COLO829 (cell line): ENCODE results near the gene ALDH5A1.
A peak's percentile ranks its signal among the peaks of the same experiment; 100 is the strongest.

Source experiments
- DNase-seq: peaks from one replicate; pipeline ENCODE4 v3.0.0; 2012; ENCODE audit warnings: low spot score

Gene ALDH5A1

GRCh38 chr6:24524805-24525204 is 30.0 kb downstream of the ALDH5A1 start:
- DNase-seq = peak; percentile 48

GRCh38 chr6:24529985-24530384 is 35.2 kb downstream of the ALDH5A1 start:
- DNase-seq = no peak

- DNase-seq = no peak
Measured at GRCh38 chr6:24534329-24534728, 39.6 kb downstream of the ALDH5A1 start.

- no peak for DNase-seq
Measured at GRCh38 chr6:24535210-24535609, 40.4 kb downstream of the ALDH5A1 start.

GRCh38 chr6:24536466-24536865 is 41.7 kb downstream of the ALDH5A1 start:
- no peak for DNase-seq

- DNase-seq = no peak
Measured at GRCh38 chr6:24537082-24537699, 42.4 kb downstream of the ALDH5A1 start.

GRCh38 chr6:24537771-24538385 is 43.1 kb downstream of the ALDH5A1 start:
- no peak for DNase-seq

GRCh38 chr6:24539416-24539815 is 44.6 kb downstream of the ALDH5A1 start:
- no peak for DNase-seq

- DNase-seq = no peak
Measured at GRCh38 chr6:24540197-24540596, 45.4 kb downstream of the ALDH5A1 start.

- DNase-seq = no peak
Measured at GRCh38 chr6:24543683-24544082, 48.9 kb downstream of the ALDH5A1 start.

- no peak for DNase-seq
Measured at GRCh38 chr6:24545183-24545582, 50.4 kb downstream of the ALDH5A1 start.

GRCh38 chr6:24545691-24546090 is 50.9 kb downstream of the ALDH5A1 start:
- DNase-seq = no peak

GRCh38 chr6:24546439-24546838 is 51.7 kb downstream of the ALDH5A1 start:
- DNase-seq = no peak

GRCh38 chr6:24547243-24547642 is 52.5 kb downstream of the ALDH5A1 start:
- no peak for DNase-seq

- DNase-seq = no peak
Measured at GRCh38 chr6:24549158-24549557, 54.4 kb downstream of the ALDH5A1 start.

GRCh38 chr6:24549674-24550353 is 55.0 kb downstream of the ALDH5A1 start:
- no peak for DNase-seq

GRCh38 chr6:24551139-24551538 is 56.4 kb downstream of the ALDH5A1 start:
- no peak for DNase-seq

GRCh38 chr6:24554474-24554873 is 59.7 kb downstream of the ALDH5A1 start:
- no peak for DNase-seq

- no peak for DNase-seq
Measured at GRCh38 chr6:24558516-24558915, 63.7 kb downstream of the ALDH5A1 start.

- DNase-seq = no peak
Measured at GRCh38 chr6:24564081-24564480, 69.3 kb downstream of the ALDH5A1 start.

GRCh38 chr6:24565196-24565595 is 70.4 kb downstream of the ALDH5A1 start:
- no peak for DNase-seq

GRCh38 chr6:24566020-24566767 is 71.4 kb downstream of the ALDH5A1 start:
- DNase-seq = no peak

- no peak for DNase-seq
Measured at GRCh38 chr6:24568683-24569082, 73.9 kb downstream of the ALDH5A1 start.
